ENCODE measurements around the gene CALHM2. TPM values are rescaled to one million over a fixed set of nuclear protein-coding genes. Genes with fewer than 3 reads are reported as not detected.

The CALHM2 gene
- total RNA-seq, 1 experiment from 2014 or later = 1.9 TPM

GRCh38 chr10:103457896-103458583 lies 5.9 kb upstream of the CALHM2 start:
- CTCF ChIA-PET = interaction anchor here (0.6 to 2.1 kb wide), 7 partner anchors 12 to 228 kb away, joined by 3 to 25 read pairs (median 4); no protein-coding TSS in a partner anchor
- Mint-ChIP-seq H3K36me3 (no peaks in the 10 kb centered on the region), H3K4me3 (no peak overlapping the region), H3K4me1 (peaks cover 3% of the 10 kb centered on the region; the same call in 1 of the 2 replicates), H3K9me3 (no peaks in the 10 kb centered on the region), H3K27me3 (ENCODE audit: low read depth) (no peaks in the 10 kb centered on the region), H3K27ac (no peak overlapping the region)
- POLR2A ChIA-PET = no interaction called here
- TF ChIP-seq ZNF671 (CRISPR knock-in tag; IDR thresholded peaks at IDR 0.05) (no peak), RORB (CRISPR knock-in tag; IDR thresholded peaks at IDR 0.05) (no peak), GTF2I (CRISPR knock-in tag; conservative IDR thresholded peaks at IDR 0.05) (no peak), ZNF416 (CRISPR knock-in tag; IDR thresholded peaks at IDR 0.05) (no peak)
- TF ChIP-seq, protein P1, sequence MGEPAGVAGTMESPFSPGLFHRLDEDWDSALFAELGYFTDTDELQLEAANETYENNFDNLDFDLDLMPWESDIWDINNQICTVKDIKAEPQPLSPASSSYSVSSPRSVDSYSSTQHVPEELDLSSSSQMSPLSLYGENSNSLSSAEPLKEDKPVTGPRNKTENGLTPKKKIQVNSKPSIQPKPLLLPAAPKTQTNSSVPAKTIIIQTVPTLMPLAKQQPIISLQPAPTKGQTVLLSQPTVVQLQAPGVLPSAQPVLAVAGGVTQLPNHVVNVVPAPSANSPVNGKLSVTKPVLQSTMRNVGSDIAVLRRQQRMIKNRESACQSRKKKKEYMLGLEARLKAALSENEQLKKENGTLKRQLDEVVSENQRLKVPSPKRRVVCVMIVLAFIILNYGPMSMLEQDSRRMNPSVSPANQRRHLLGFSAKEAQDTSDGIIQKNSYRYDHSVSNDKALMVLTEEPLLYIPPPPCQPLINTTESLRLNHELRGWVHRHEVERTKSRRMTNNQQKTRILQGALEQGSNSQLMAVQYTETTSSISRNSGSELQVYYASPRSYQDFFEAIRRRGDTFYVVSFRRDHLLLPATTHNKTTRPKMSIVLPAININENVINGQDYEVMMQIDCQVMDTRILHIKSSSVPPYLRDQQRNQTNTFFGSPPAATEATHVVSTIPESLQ (CRISPR knock-in tag; IDR thresholded peaks at IDR 0.05) = no peak
- ATAC-seq (no peak), DNase-seq (ENCODE audit: low spot score) (no peak)

DNA sequence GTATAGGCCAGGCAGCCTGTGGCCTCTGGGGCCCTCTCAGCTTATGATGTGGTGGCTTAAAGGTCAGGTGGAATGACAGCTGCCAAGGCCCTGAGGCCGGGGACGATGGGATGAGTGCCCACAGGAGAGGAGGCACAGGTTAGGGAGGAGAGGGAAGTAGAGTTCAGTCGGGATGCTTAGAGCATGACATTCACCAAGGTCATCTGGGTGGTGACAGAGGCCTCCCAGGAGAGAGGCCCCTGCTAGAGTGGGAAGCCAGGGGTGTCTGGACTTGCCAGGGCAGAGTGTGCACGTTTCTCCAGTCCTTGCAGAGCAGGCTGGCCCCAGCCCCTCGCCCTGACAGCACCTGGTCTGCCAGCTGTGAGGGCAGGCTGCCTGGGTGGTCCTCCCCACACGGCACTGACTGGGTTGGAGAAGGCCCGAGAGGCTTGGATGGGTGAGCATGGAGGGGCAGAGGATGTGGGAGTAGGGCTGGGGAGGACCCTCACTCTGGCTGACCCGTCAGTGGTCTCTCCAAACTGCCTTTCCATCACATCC lies 5.1 kb upstream of the CALHM2 start:
- DNase-seq (ENCODE audit: low spot score) (no peak), ATAC-seq (no peak)
- H3K36me3 Mint-ChIP-seq = no peaks in the 10 kb centered on the region
- TF ChIP-seq HMGXB4 (CRISPR knock-in tag; IDR thresholded peaks at IDR 0.05) (no peak), PRRX2 (CRISPR knock-in tag; IDR thresholded peaks at IDR 0.05) (no peak), E2F4 (CRISPR knock-in tag; IDR thresholded peaks at IDR 0.05; ENCODE audit: borderline replicate concordance, low read depth) (no peak), NR3C1 (CRISPR knock-in tag; conservative IDR thresholded peaks at IDR 0.05; ENCODE audit: low read depth) (no peak), MYBL2 (CRISPR knock-in tag; IDR thresholded peaks at IDR 0.05) (no peak), ESRRA (CRISPR knock-in tag; IDR thresholded peaks at IDR 0.05; ENCODE audit: borderline replicate concordance) (no peak), ZNF532 (CRISPR knock-in tag; IDR thresholded peaks at IDR 0.05; ENCODE audit: borderline replicate concordance) (no peak), EMX1 (CRISPR knock-in tag; IDR thresholded peaks at IDR 0.05) (no peak), FOXJ3 (CRISPR knock-in tag; IDR thresholded peaks at IDR 0.05; ENCODE audit: borderline replicate concordance) (no peak)
- no peak overlapping the region for H3K27ac Mint-ChIP-seq
- no peaks in the 10 kb centered on the region for H3K9me3 Mint-ChIP-seq
- CTCF ChIA-PET = interaction anchor here (1.0 kb wide), 1 partner anchor 26 kb away, joined by 4 read pairs; no protein-coding TSS in a partner anchor
- POLR2A ChIA-PET = no interaction called here
- H3K4me3 Mint-ChIP-seq = no peak overlapping the region
- peaks cover 3% of the 10 kb centered on the region; the same call in 1 of the 2 replicates for H3K4me1 Mint-ChIP-seq
- no peaks in the 10 kb centered on the region for H3K27me3 Mint-ChIP-seq (ENCODE audit: low read depth)
